Measurements from ENCODE around the gene LRP5.
"Not testable (repeated sequence)": the region's sequence is repeated elsewhere in the genome, so short reads cannot be mapped to it uniquely, and the experiment has no call there.

Gene LRP5

GRCh38 chr11:68343761-68344256 is 31.4 kb downstream of the LRP5 start:
- H3K18ac ChIP-seq (ENCODE audit: low read depth in 1 of 2, low read length in 2 of 2), result no peak overlapping the region
- H3K4me1 ChIP-seq (ENCODE audit: control insufficient read depth, insufficient read depth, low read depth, low read length), result peaks cover 35% of the 10 kb centered on the region
- H4K8ac ChIP-seq (ENCODE audit: low read length), result no peak overlapping the region
- H3K4me2 ChIP-seq (ENCODE audit: low read length, poor library complexity, severe bottlenecking), result no peak overlapping the region
- no peaks in the 10 kb centered on the region for H3K27me3 ChIP-seq (ENCODE audit: control insufficient read depth in 1 of 2, insufficient read depth in 1 of 2, low read length in 2 of 2)
- H2BK15ac ChIP-seq (ENCODE audit: low read depth, poor library complexity, severe bottlenecking), result no peak overlapping the region
- no peaks in the 10 kb centered on the region for H3K9me3 ChIP-seq (ENCODE audit: control insufficient read depth, low read length)
- peaks cover 0 to 15% of the 10 kb centered on the region in 2 experiments for H3K36me3 ChIP-seq (ENCODE audit: control insufficient read depth in 1 of 2, insufficient read depth in 2 of 2, low read depth in 1 of 2, low read length in 2 of 2)
- peaks cover 44% of the 10 kb centered on the region for H3K79me1 ChIP-seq (replicated peaks; ENCODE audit: low read length, poor library complexity, severe bottlenecking)
- H2AK5ac ChIP-seq (ENCODE audit: low read length, severe bottlenecking), result no peak overlapping the region
- no peak overlapping the region for H3K4ac ChIP-seq (ENCODE audit: low read depth in 1 of 2, low read length in 2 of 2)
- peak overlapping the region; percentile 35 for H4K91ac ChIP-seq (ENCODE audit: low read length)
- H2BK12ac ChIP-seq (ENCODE audit: low read length in 2 of 2), result no peak overlapping the region
- WGBS, result 98% methylated on average over 13 of the region's 14 CpGs
- no peak overlapping the region for H2AFZ ChIP-seq (ENCODE audit: low read depth, low read length)
- H3K14ac ChIP-seq (ENCODE audit: low read length in 2 of 2), result peak overlapping the region in 1 of 2 experiments; percentile 19
- no peak overlapping the region for H3K23ac ChIP-seq (ENCODE audit: low read length in 2 of 2)
- no peak for DNase-seq
- H2BK120ac ChIP-seq (ENCODE audit: low read depth, low read length), result no peak overlapping the region
- H3K27ac ChIP-seq (ENCODE audit: low read length, poor library complexity, severe bottlenecking), result no peak overlapping the region
- H2BK5ac ChIP-seq (ENCODE audit: low read depth, low read length, poor library complexity, severe bottlenecking), result no peak overlapping the region
- H3K4me3 ChIP-seq (ENCODE audit: insufficient read depth in 1 of 2, low read depth in 1 of 2, low read length in 2 of 2), result no peak overlapping the region
- no peak overlapping the region for H3K9ac ChIP-seq (ENCODE audit: low read length)

- not testable (repeated sequence) for H3K27ac ChIP-seq (ENCODE audit: low read length, poor library complexity, severe bottlenecking); H3K18ac ChIP-seq (ENCODE audit: low read depth in 1 of 2, low read length in 2 of 2); H3K14ac ChIP-seq (ENCODE audit: low read length in 2 of 2); H2BK15ac ChIP-seq (ENCODE audit: low read depth, poor library complexity, severe bottlenecking); H3K9ac ChIP-seq (ENCODE audit: low read length); H3K4ac ChIP-seq (ENCODE audit: low read depth in 1 of 2, low read length in 2 of 2); H2BK12ac ChIP-seq (ENCODE audit: low read length in 2 of 2); H4K91ac ChIP-seq (ENCODE audit: low read length); H2BK120ac ChIP-seq (ENCODE audit: low read depth, low read length); H3K27me3 ChIP-seq (ENCODE audit: control insufficient read depth in 1 of 2, insufficient read depth in 1 of 2, low read length in 2 of 2); H3K4me2 ChIP-seq (ENCODE audit: low read length, poor library complexity, severe bottlenecking); DNase-seq; H2AFZ ChIP-seq (ENCODE audit: low read depth, low read length); H3K23ac ChIP-seq (ENCODE audit: low read length in 2 of 2); H3K9me3 ChIP-seq (ENCODE audit: control insufficient read depth, low read length); H2BK5ac ChIP-seq (ENCODE audit: low read depth, low read length, poor library complexity, severe bottlenecking); H2AK5ac ChIP-seq (ENCODE audit: low read length, severe bottlenecking); H4K8ac ChIP-seq (ENCODE audit: low read length); H3K4me3 ChIP-seq (ENCODE audit: insufficient read depth in 1 of 2, low read depth in 1 of 2, low read length in 2 of 2)
- Histone ChIP-seq H3K36me3 (ENCODE audit: control insufficient read depth in 1 of 2, insufficient read depth in 2 of 2, low read depth in 1 of 2, low read length in 2 of 2) (peaks cover 0 to 20% of the 10 kb centered on the region in 2 experiments), H3K79me1 (replicated peaks; ENCODE audit: low read length, poor library complexity, severe bottlenecking) (peaks cover 49% of the 10 kb centered on the region), H3K4me1 (ENCODE audit: control insufficient read depth, insufficient read depth, low read depth, low read length) (peaks cover 35% of the 10 kb centered on the region)
- WGBS, result over 99% methylated on average over 6 of the region's 7 CpGs
Observed at GRCh38 chr11:68344821-68345220, 32.4 kb downstream of the LRP5 start.

GRCh38 chr11:68345776-68346461 is 33.5 kb downstream of the LRP5 start:
- Histone ChIP-seq H3K9ac (ENCODE audit: low read length) (peak overlapping the region; percentile 47), H2AK5ac (ENCODE audit: low read length, severe bottlenecking) (no peak overlapping the region), H3K4me3 (ENCODE audit: insufficient read depth in 1 of 2, low read depth in 1 of 2, low read length in 2 of 2) (peak overlapping the region in 1 of 2 experiments; percentile 52), H3K9me3 (ENCODE audit: control insufficient read depth, low read length) (no peaks in the 10 kb centered on the region), H2BK15ac (ENCODE audit: low read depth, poor library complexity, severe bottlenecking) (no peak overlapping the region), H3K23ac (ENCODE audit: low read length in 2 of 2) (no peak overlapping the region), H4K8ac (ENCODE audit: low read length) (no peak overlapping the region), H3K27me3 (ENCODE audit: control insufficient read depth in 1 of 2, insufficient read depth in 1 of 2, low read length in 2 of 2) (no peaks in the 10 kb centered on the region), H3K27ac (ENCODE audit: low read length, poor library complexity, severe bottlenecking) (no peak overlapping the region), H4K91ac (ENCODE audit: low read length) (no peak overlapping the region), H3K18ac (ENCODE audit: low read depth in 1 of 2, low read length in 2 of 2) (no peak overlapping the region), H3K14ac (ENCODE audit: low read length in 2 of 2) (no peak overlapping the region), H3K4me2 (ENCODE audit: low read length, poor library complexity, severe bottlenecking) (no peak overlapping the region), H3K79me1 (replicated peaks; ENCODE audit: low read length, poor library complexity, severe bottlenecking) (peaks cover 57% of the 10 kb centered on the region), H2BK12ac (ENCODE audit: low read length in 2 of 2) (no peak overlapping the region), H3K4me1 (ENCODE audit: control insufficient read depth, insufficient read depth, low read depth, low read length) (peaks cover 39% of the 10 kb centered on the region), H3K36me3 (ENCODE audit: control insufficient read depth in 1 of 2, insufficient read depth in 2 of 2, low read depth in 1 of 2, low read length in 2 of 2) (peaks cover 0 to 27% of the 10 kb centered on the region in 2 experiments), H2BK5ac (ENCODE audit: low read depth, low read length, poor library complexity, severe bottlenecking) (no peak overlapping the region), H2AFZ (ENCODE audit: low read depth, low read length) (no peak overlapping the region), H2BK120ac (ENCODE audit: low read depth, low read length) (no peak overlapping the region), H3K4ac (ENCODE audit: low read depth in 1 of 2, low read length in 2 of 2) (no peak overlapping the region)
- 94% methylated on average over 11 of the region's 11 CpGs for WGBS
- DNase-seq, result no peak

GRCh38 chr11:68346462-68346790 is 34.0 kb downstream of the LRP5 start:
- no peak overlapping the region for H2BK5ac ChIP-seq (ENCODE audit: low read depth, low read length, poor library complexity, severe bottlenecking)
- no CpG with 5 or more reads among the region's 2 CpGs for WGBS
- H3K4ac ChIP-seq (ENCODE audit: low read depth in 1 of 2, low read length in 2 of 2), result no peak overlapping the region

More at GRCh38 chr11:68346462-68346790, 34.0 kb downstream of the LRP5 start:
- H3K36me3 ChIP-seq (ENCODE audit: control insufficient read depth in 1 of 2, insufficient read depth in 2 of 2, low read depth in 1 of 2, low read length in 2 of 2), result peaks cover 0 to 32% of the 10 kb centered on the region in 2 experiments
- H3K4me1 ChIP-seq (ENCODE audit: control insufficient read depth, insufficient read depth, low read depth, low read length), result peaks cover 37% of the 10 kb centered on the region
- H2AFZ ChIP-seq (ENCODE audit: low read depth, low read length), result no peak overlapping the region
- peak overlapping the region in 1 of 2 experiments; percentile 52 for H3K4me3 ChIP-seq (ENCODE audit: insufficient read depth in 1 of 2, low read depth in 1 of 2, low read length in 2 of 2)
- no peak overlapping the region for H2BK120ac ChIP-seq (ENCODE audit: low read depth, low read length)
- H2BK15ac ChIP-seq (ENCODE audit: low read depth, poor library complexity, severe bottlenecking), result no peak overlapping the region
- H3K27ac ChIP-seq (ENCODE audit: low read length, poor library complexity, severe bottlenecking), result no peak overlapping the region
- no peak overlapping the region for H3K4me2 ChIP-seq (ENCODE audit: low read length, poor library complexity, severe bottlenecking)
- no peak overlapping the region for H3K14ac ChIP-seq (ENCODE audit: low read length in 2 of 2)
- no peak overlapping the region for H4K8ac ChIP-seq (ENCODE audit: low read length)
- peak overlapping the region; percentile 47 for H3K9ac ChIP-seq (ENCODE audit: low read length)
- H3K18ac ChIP-seq (ENCODE audit: low read depth in 1 of 2, low read length in 2 of 2), result no peak overlapping the region
- no peaks in the 10 kb centered on the region for H3K9me3 ChIP-seq (ENCODE audit: control insufficient read depth, low read length)
- no peak for DNase-seq
- no peak overlapping the region for H4K91ac ChIP-seq (ENCODE audit: low read length)
- H3K79me1 ChIP-seq (replicated peaks; ENCODE audit: low read length, poor library complexity, severe bottlenecking), result peaks cover 58% of the 10 kb centered on the region
- H2AK5ac ChIP-seq (ENCODE audit: low read length, severe bottlenecking), result no peak overlapping the region
- no peak overlapping the region for H3K23ac ChIP-seq (ENCODE audit: low read length in 2 of 2)
- no peak overlapping the region for H2BK12ac ChIP-seq (ENCODE audit: low read length in 2 of 2)
- no peaks in the 10 kb centered on the region for H3K27me3 ChIP-seq (ENCODE audit: control insufficient read depth in 1 of 2, insufficient read depth in 1 of 2, low read length in 2 of 2)
